Hepatocyte (in vitro differentiated cells): ENCODE results near the gene PHC1. TPM values are rescaled to one million over a fixed set of nuclear protein-coding genes. Genes with fewer than 3 reads are reported as not detected.

ENCODE experiments used
- DNase-seq: peaks from one replicate; pipeline ENCODE4 v3.0.0-alpha.2; 2016; ENCODE audit warnings: low spot score
- H2AFZ ChIP-seq: fragments of 200-600 bp; sonication (generic); 2 replicates; pipeline ENCODE4 v1.6.0; 2016; ENCODE audit warnings: antibody characterized with exemption, mild to moderate bottlenecking
- H3K27ac ChIP-seq: fragments of 200-600 bp; sonication (generic); 2 replicates; pipeline ENCODE4 v1.5.1; 2016; ENCODE audit warnings: mild to moderate bottlenecking
- H3K27me3 ChIP-seq: fragments of 200-600 bp; sonication (generic); 2 replicates; pipeline ENCODE4 v1.6.1; 2016
- H3K36me3 ChIP-seq: fragments of 200-600 bp; sonication (generic); replicated peaks from 2 replicates; pipeline ENCODE4 v1.5.1; 2016; ENCODE audit warnings: low read depth; ENCODE audit not compliant: insufficient read depth
- H3K4me1 ChIP-seq: fragments of 200-600 bp; sonication (generic); 2 replicates; pipeline ENCODE4 v1.5.1; 2016; ENCODE audit warnings: mild to moderate bottlenecking, moderate library complexity; ENCODE audit not compliant: insufficient read depth
- H3K4me2 ChIP-seq: fragments of 200-600 bp; sonication (generic); 2 replicates; pipeline ENCODE4 v1.6.0; 2016
- H3K4me3 ChIP-seq: fragments of 200-600 bp; sonication (generic); 2 replicates; pipeline ENCODE4 v1.5.1; 2016; ENCODE audit warnings: mild to moderate bottlenecking
- H3K79me2 ChIP-seq: fragments of 200-600 bp; sonication (generic); 2 replicates; pipeline ENCODE4 v1.6.0; 2017; ENCODE audit warnings: mild to moderate bottlenecking
- H3K9me2 ChIP-seq: fragments of 200-600 bp; sonication (generic); replicated peaks from 2 replicates; pipeline ENCODE4 v1.6.0; 2017; ENCODE audit warnings: mild to moderate bottlenecking; ENCODE audit not compliant: insufficient read depth
- H3K9me3 ChIP-seq: fragments of 200-600 bp; sonication (generic); 2 replicates; pipeline ENCODE4 v1.5.1; 2016; ENCODE audit warnings: low read depth, mild to moderate bottlenecking
- H4K20me1 ChIP-seq: fragments of 200-600 bp; sonication (generic); 2 replicates; pipeline ENCODE4 v1.6.0; 2016; ENCODE audit warnings: mild to moderate bottlenecking; ENCODE audit not compliant: insufficient read depth, poor library complexity, severe bottlenecking
- CTCF ChIP-seq: fragments of 200-600 bp; sonication (generic); IDR thresholded peaks from 2 replicates; pipeline ENCODE4 v1.5.1; 2016; ENCODE audit warnings: antibody characterized with exemption, mild to moderate bottlenecking; ENCODE audit not compliant: poor library complexity
- EZH2 ChIP-seq: fragments of 200-600 bp; sonication (generic); IDR thresholded peaks from 2 replicates; pipeline ENCODE4 v1.6.1; 2016; ENCODE audit warnings: antibody characterized with exemption, mild to moderate bottlenecking, borderline replicate concordance
- EZH2phosphoT487 ChIP-seq: fragments of 200-600 bp; sonication (generic); IDR thresholded peaks from one replicate; pipeline ENCODE4 v1.6.1; 2018; ENCODE audit warnings: antibody characterized with exemption, mild to moderate bottlenecking, low read depth, moderate library complexity; ENCODE audit not compliant: unreplicated experiment, severe bottlenecking
- WGBS: methylation state at CpG from one replicate; pipeline ENCODE4 v1.1.6; 2016; ENCODE audit warnings: low lambda C conversion rate; ENCODE audit errors: missing lambda C conversion rate; 5-methylcytosine and 5-hydroxymethylcytosine counted together
- polyA plus RNA-seq: library from polyadenylated mRNA; unstranded; fragments of >200 nt; fragmentation: Nextera tagmentation; extraction: Ambion mirVana; gene quantifications from 2 replicates; pipeline ENCODE4 v1.2.1, GENCODE V29; 2016
- total RNA-seq: library from RNA; depleted of rRNA; stranded (reverse); fragments of >200 nt; gene quantifications from 2 replicates; pipeline ENCODE4 v1.2.3, GENCODE V29; 2014

Gene PHC1
- total and polyA plus RNA-seq, 2 experiments from 2014 or later, result 25.8 to 38.8 TPM

- no peak overlapping the region for H3K27ac ChIP-seq
- no peak overlapping the region for H2AFZ ChIP-seq
- no peak overlapping the region for H3K4me2 ChIP-seq
- H4K20me1 ChIP-seq, result no peaks in the 10 kb centered on the region
- no peaks in the 10 kb centered on the region for H3K79me2 ChIP-seq
- no peaks in the 10 kb centered on the region for H3K27me3 ChIP-seq
- DNase-seq, result no peak
- H3K9me2 ChIP-seq, result no peaks in the 10 kb centered on the region
- no peak for TF ChIP-seq EZH2phosphoT487
- no peak for TF ChIP-seq EZH2
- no peak for TF ChIP-seq CTCF
- no peaks in the 10 kb centered on the region for H3K4me1 ChIP-seq
- H3K36me3 ChIP-seq, result no peaks in the 10 kb centered on the region
- 98% methylated on average over 2 of the region's 2 CpGs for WGBS
- H3K4me3 ChIP-seq, result no peak overlapping the region
- H3K9me3 ChIP-seq, result no peaks in the 10 kb centered on the region
These were observed 45.9 kb downstream of the PHC1 start for GRCh38 chr12:8960176-8960575.

- no peaks in the 10 kb centered on the region for H3K4me1 ChIP-seq
- no peaks in the 10 kb centered on the region for H3K27me3 ChIP-seq
- no peaks in the 10 kb centered on the region for H3K9me2 ChIP-seq
- H3K9me3 ChIP-seq, result no peaks in the 10 kb centered on the region
- no peaks in the 10 kb centered on the region for H4K20me1 ChIP-seq
- H3K27ac ChIP-seq, result no peak overlapping the region
- DNase-seq, result no peak
- no peaks in the 10 kb centered on the region for H3K79me2 ChIP-seq
- no peak overlapping the region for H3K4me2 ChIP-seq
- H2AFZ ChIP-seq, result no peak overlapping the region
- no peaks in the 10 kb centered on the region for H3K36me3 ChIP-seq
- H3K4me3 ChIP-seq, result no peak overlapping the region
- TF ChIP-seq EZH2 (no peak), EZH2phosphoT487 (no peak), CTCF (no peak)
These were observed 54.5 kb downstream of the PHC1 start for GRCh38 chr12:8968761-8969160.

- H3K27ac ChIP-seq, result no peak overlapping the region
- no peak for TF ChIP-seq CTCF
- no peak overlapping the region for H3K4me2 ChIP-seq
- no peaks in the 10 kb centered on the region for H3K79me2 ChIP-seq
- no peaks in the 10 kb centered on the region for H3K36me3 ChIP-seq
- H3K9me3 ChIP-seq, result no peaks in the 10 kb centered on the region
- no peaks in the 10 kb centered on the region for H3K9me2 ChIP-seq
- H3K4me1 ChIP-seq, result no peaks in the 10 kb centered on the region
- DNase-seq, result no peak
- 59% methylated on average over 2 of the region's 2 CpGs for WGBS
- no peaks in the 10 kb centered on the region for H3K27me3 ChIP-seq
- no peaks in the 10 kb centered on the region for H4K20me1 ChIP-seq
- H2AFZ ChIP-seq, result no peak overlapping the region
- no peak overlapping the region for H3K4me3 ChIP-seq
These were observed 55.6 kb downstream of the PHC1 start for GRCh38 chr12:8969861-8970411.

- WGBS, result 80% methylated on average over 1 of the region's 1 CpG
- H3K4me2 ChIP-seq, result no peak overlapping the region
- TF ChIP-seq EZH2 (no peak), CTCF (no peak), EZH2phosphoT487 (no peak)
These were observed 56.1 kb downstream of the PHC1 start for GRCh38 chr12:8970432-8970831.

More at GRCh38 chr12:8970432-8970831, 56.1 kb downstream of the PHC1 start:
- H3K9me3 ChIP-seq, result no peaks in the 10 kb centered on the region
- no peaks in the 10 kb centered on the region for H3K9me2 ChIP-seq
- no peak overlapping the region for H3K27ac ChIP-seq
- no peaks in the 10 kb centered on the region for H3K27me3 ChIP-seq
- no peaks in the 10 kb centered on the region for H3K4me1 ChIP-seq
- DNase-seq, result no peak
- H3K79me2 ChIP-seq, result no peaks in the 10 kb centered on the region
- H3K36me3 ChIP-seq, result no peaks in the 10 kb centered on the region
- H3K4me3 ChIP-seq, result no peak overlapping the region
- H4K20me1 ChIP-seq, result no peaks in the 10 kb centered on the region
- no peak overlapping the region for H2AFZ ChIP-seq
